Activated naive CD4-positive, alpha-beta T cell treated with anti-CD3 and anti-CD28 coated beads, Interleukin-2, amount 50 U/mL, for 16 hours (primary cell): ENCODE measurements around the gene BTBD7.
"Not testable (repeated sequence)": the region's sequence is repeated elsewhere in the genome, so short reads cannot be mapped to it uniquely, and the experiment has no call there.

Experiments
- DNase-seq: peaks from one replicate; pipeline ENCODE4 v3.0.0-alpha.2; 2020

BTBD7 gene

DNA sequence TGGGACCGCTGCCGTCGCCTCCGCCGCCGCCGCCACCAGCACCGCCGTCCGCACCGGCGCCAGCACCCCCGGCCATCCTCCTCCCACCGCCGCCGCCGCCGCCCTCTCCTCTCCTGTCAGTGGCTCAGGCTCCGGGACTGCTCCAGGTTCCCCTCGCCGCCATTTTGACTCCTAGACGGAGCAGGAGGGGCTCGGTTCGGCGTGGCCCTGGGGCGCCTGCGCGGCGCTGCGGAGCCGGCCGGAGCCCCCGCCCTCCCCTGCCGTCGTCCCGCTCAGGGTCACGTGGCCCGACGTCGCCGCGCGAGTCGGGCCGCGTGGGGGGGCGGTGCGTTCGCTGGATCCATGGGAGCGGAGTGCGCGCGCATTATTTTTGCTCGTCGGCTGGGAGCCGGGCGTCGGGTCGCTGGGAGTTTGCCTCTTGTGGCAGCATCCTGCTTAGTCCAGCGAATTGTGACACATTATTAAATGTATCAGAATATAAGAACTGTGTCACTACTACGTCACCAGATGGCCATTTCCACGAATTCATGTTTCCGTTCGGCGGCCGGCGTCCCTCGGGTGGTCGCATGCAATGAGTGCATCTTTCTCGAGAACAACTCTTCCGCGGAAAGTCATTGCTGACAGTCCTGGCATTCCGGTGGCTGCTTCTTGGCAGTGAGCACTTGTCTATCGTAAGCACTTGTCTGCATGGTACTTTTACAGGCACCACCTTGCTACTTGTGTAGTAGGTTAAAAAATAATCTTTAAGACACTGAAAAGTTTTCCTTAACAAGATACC, at the start of gene BTBD7:
Gene BTBD7 (minus strand): TSS at position 184 of the 778 bp plus-strand sequence. CDS start 36,985 bp downstream, outside the sequence.
- peak; percentile 96 for DNase-seq

GRCh38 chr14:93381644-93382043, 48.8 kb upstream of the BTBD7 start:
- no peak for DNase-seq

DNA sequence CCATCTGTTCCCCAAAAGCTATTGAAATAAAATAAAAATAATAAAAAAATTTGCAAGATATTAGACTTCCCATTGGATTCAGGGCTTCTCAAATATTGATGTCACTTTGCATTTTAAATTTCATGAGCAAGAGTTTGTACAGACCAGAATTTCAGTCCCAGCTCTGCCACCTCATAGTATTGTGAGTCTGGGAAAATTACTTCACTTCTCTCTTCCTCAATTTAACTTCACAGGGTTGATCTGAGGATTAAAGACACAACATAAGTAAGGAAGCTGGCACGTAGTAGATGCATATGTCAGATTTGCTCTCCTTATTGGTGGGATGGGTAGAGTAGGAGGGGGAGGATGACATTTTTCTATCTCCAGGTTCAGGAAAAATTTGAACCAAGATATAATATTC, 47.0 kb upstream of the BTBD7 start:
- no peak for DNase-seq

- DNase-seq, result no peak
Measured at GRCh38 chr14:93375673-93376156, 42.9 kb upstream of the BTBD7 start.

- no peak for DNase-seq
Measured at GRCh38 chr14:93369713-93370266, 37.0 kb upstream of the BTBD7 start.

- DNase-seq, result no peak
Measured at GRCh38 chr14:93368996-93369712, 36.3 kb upstream of the BTBD7 start.

DNA sequence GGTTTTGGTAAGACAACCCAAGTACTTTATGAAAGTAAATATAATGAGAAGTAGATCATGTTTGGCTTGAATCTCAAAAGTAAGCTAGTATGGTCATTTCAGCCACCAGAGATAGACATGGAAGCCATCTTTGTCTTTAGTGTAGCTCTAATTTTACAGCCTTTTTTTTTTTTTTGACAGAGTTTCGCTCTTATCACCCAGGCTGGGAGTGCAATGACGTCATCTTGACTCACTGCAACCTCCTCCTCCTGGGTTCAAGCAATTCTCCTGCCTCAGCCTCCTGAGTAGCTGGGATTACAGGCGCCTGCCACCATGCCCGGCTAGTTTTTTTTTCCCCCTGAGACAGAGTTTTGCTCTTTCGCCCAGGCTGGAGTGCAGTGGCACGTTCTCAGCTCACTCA, 22.0 kb upstream of the BTBD7 start:
- not testable (repeated sequence) for DNase-seq

DNA sequence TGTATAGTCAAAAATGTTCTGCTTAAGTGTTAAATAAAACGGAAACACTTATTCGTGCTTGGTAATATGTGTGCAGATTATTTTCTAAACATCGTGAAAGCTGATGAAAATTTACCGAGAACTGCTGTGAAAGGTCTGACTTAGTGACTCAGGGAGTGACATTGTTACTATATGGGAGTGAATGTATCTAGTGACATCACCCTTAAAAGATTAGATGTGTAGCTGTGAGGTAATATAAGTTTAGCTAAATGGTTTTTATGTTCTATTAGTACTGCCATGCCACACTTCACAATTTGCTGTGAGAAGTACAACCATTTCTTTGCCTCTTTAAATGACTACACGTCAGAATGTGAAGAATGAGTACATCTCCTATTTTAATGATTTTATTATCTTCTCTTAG, 15.5 kb upstream of the BTBD7 start:
- DNase-seq, result no peak

DNA sequence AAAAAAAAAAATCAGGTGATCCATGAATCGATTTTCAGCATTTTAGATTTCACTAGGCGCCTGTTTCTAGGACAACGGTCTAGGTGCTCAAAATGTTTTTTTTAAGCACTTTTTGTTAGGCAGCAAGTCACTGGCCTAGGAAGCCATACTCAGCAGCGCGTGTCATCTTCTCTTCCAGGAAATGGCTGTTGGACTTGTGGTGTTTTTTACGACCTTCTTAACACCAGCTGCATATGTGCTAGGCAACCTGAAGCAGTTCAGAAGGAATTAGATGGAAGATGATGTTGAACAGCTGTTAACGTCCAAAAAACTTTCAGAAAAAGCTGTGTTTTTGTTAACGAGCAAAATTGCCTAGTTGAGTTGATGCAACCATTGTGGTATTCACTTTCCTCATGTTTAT, 15.0 kb upstream of the BTBD7 start:
- DNase-seq, result no peak

DNA sequence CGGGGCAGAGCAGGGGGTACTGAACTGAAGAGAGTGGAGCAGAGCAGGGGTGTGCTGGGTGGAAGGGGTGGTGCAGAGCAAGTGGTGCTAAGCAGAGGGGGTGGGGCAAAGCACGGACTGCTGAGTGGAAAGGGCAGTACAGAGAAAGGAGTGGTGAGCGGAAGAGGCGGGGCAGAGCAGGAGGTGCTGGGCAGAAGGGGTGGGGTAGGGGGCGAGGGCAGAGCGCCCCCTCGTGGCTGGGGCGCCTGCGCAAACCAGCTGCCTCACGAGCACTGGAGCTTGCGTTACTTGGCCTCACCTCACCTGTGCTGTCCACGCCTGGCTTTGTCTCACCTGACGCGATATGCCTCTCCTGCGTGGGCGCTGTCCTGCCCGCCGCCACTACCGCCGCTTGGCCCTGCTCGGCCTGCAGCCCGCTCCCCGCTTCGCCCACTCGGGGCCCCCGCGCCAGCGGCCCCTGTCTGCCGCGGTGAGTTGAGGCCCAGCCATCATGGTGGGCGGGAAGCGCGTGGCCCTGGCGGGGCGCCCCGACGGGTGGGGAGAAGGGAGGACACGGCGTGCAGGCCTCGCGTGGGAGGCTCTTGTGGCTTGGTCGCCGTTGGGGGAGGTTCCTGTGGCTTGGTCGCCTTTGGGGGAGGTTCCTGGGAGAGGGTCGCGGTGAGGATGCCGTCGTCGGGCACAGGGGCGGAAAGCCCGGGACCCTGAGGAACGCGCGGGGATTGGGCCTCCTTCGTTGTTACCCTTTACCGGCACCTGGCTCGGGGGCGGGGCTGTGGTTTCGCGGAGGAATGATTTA, 14.3 kb upstream of the BTBD7 start, which contains the start of gene COX8C:
Gene COX8C (plus strand): TSS at position 257 of the 796 bp plus-strand sequence. CDS start 87 bp downstream, at position 344.
- no peak for DNase-seq

GRCh38 chr14:93343797-93344196, 11.0 kb upstream of the BTBD7 start:
- DNase-seq, result no peak

- DNase-seq, result no peak
Measured at GRCh38 chr14:93343266-93343665, 10.4 kb upstream of the BTBD7 start.

DNA sequence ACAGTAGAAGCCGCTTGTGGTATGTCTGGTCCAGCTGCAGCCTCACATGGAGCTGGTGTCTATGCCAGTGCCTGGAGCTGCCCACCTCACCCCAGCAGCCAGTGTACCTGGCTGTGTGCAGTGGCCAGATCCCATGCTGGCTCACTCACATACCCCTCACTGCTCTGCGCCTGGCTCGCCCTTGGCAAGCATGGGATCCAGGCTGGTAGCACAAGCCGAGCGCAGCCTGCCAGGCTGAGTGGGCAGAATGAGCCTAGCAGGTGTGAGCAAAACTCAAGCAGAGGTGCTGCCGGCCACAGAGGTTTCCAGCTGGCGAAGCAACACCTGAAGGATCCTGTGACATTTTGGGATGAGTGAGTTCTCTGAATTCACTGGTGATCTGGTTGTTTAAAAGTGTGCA, 5.0 kb upstream of the BTBD7 start:
- no peak for DNase-seq

DNA sequence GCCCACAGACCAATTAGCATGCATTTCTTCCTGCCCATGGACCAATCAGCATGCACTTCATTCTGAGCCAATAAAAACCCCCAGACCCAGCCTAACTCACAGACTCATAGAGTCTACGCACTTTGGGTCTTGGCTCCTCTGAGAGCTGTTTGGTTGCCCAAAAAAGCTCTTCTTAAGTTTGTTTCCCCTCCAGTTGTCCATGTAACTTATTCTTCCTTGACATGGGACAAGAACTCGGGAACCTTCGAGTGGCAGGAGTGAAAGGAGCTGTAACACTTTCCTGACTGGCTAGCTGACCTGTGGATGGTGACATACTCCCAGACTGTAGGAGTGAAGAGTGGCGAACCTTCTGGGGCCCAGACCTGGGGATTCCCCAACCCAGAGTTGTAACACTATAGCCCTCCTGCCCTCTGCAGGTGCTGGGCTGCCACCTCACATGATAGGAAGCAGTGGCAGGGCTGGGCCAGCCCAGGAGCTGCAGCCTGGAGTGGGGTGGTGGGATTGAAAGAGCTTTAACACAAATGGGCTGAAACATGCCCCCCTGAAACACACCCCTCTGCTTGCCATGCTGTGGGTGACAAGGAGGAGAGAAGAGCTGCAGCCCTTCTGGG, 4.4 kb upstream of the BTBD7 start:
- DNase-seq, result no peak

DNA sequence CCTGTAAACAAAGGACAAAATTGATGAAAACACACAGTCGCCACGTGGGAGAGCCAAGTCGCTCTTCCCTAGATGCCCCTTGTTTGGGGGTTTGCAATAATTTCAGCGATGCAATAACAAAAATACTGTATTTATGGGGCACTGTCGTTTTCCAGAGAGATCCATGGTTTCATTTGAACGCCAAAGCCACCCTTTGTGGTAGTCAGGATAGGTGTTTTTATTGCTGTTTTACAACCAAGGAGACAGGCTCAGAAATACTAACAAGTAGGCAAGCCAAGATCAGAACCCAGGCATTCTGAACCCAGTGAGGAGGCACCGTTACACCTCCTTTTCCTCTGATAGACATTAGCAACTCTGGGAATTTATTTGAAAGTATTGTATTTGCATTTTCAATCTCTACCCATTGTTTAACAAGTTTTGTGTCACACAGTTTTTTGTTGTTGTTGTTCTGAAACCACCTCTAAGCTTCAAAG, 831 bp upstream of the BTBD7 start:
- DNase-seq, result no peak

DNA sequence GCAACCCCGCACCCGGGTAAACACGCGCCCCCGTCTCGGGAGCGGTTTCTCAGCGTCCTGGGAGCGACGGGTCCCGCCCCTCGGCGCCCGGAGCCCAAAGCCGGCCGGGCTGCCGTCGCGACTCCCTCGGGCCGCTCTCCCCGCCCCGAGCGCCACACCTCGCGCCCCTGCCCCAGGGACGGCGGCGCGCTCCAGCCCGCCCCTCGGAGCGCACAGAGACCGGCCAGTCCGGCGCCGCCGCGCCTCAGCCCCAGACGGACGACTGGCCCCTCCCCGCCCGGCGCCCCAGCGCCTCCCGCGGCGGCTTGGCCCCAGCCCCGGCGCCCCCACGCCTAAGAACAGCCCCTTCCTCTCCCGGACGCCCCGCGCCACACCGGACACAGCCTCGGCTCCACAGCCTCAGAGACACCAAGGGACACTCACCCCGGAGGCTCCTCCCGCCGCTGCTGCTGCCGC, 411 bp downstream of the BTBD7 start:
- DNase-seq, result peak; percentile 26

DNA sequence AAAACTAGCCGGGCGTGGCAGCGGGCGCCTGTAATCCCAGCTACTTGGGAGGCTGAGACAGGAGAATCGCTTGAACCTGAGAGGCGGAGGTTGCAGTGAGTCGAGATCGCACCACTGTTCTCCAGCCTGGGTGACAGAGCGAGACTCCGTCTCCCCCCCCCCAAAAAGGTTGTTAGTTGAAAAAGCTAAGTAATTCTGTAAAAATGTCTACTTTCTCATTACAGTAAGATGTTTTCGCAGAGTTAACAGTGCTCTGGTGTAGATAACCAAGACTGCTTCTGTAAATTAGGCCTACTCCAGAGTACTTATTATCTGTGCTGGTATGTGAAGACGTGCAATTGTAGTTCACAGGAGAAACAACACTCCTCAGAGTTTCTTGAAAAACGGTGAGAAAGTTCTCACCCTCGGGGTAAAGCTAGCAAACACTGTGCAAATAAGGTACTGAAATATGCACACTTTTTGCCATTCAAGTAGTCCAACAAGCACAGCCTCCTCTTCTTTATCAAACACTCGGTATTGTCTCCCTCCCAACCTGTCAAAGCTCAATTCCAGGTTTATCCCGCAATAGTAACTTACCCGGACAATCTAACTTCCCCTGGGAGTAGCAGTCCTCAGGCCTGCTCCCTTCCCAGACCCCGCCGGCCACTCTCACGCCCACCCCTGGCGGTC, 974 bp downstream of the BTBD7 start:
- DNase-seq, result no peak

DNA sequence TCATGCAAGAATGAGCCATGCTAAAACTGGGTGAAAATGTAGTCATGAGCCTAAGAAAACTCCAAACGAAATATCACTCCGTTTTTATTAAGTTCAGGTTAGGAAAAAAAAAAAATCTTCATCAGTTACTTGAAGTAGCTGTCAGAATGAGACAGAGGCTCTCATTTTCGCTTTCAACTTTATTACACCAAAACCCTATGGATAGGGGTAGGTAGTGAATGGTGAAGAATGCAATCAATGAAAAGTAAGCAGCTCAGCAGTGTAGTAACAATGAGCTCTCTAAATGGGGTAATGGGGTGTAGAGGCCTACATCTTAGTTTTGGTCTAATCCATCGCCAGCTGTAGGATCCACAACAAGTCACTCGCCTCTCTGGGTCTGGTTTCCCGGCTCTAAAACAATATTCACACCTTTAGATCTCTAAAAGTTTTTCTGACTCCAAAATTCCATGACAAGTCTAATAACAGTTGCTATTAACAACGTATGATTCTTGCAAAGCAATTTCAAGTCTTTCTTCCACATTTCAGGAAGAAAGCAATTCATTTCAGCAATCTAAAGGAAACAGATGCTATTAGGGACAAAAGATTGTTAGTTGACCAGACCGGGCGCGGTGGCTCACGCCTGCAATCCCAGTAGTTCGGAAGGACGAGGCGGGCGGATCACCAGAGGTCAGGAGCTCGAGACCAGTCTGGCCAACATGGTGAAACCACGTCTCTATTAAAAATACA, 1.7 kb downstream of the BTBD7 start:
- DNase-seq, result no peak

DNA sequence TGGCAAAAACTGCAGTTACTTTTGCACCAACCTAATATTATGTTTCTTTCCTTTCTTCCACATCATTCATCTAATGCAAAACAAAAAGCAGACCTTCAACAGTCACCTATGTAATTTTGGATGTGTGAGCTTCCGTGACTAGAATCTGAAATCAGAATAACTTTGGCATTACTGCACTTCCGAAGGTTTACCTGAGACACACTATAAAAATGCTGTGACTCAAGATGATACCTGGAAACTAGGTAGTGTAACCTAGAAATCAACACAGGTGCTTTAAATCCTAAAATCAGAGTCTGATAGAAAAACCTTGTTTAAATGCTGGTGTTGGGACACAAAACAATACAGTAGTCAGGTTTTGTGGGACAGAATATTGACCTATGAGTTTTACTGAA, 2.2 kb downstream of the BTBD7 start:
- DNase-seq, result no peak

GRCh38 chr14:93329965-93330608, 2.7 kb downstream of the BTBD7 start:
- no peak for DNase-seq
